Stimulated activated CD4-positive, alpha-beta T cell treated with anti-CD3 and anti-CD28 coated beads, Interleukin-1b, Interleukin-23, amount 100 ng/mL, for 24 hours (primary cell): Measurements from ENCODE around the gene PLAC9.
"Not testable (repeated sequence)": the region's sequence is repeated elsewhere in the genome, so short reads cannot be mapped to it uniquely, and the experiment has no call there.

Source experiments
- DNase-seq, 4 experiments: peaks; one replicate each; pipeline ENCODE4 v3.0.0-alpha.2; 2020; ENCODE audit warnings: low read depth in 4 of 4, low spot score in 1 of 4

The PLAC9 gene

GRCh38 chr10:80137920-80138319, 5.4 kb downstream of the PLAC9 start:
- DNase-seq, result no peak

DNA sequence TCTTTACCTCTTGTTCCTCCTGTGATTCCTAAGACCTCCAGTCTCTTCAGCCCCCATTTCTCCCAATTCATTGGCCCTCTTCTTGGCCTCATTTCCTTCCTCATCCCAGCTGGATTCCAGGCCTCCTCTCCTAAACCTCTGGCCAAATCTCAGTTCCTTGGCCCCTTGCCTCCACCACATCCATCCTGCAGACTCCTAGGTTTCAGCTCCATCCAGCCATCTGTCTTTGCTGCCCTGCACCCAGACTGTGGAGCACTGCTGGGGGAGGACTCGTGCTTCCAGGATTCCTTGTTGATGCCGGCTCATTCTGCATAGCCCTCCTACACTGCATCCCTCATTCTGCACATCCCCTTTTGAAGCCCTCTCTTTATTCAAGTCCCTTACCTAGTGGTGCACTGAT, 6.7 kb downstream of the PLAC9 start:
- DNase-seq, result no peak

DNA sequence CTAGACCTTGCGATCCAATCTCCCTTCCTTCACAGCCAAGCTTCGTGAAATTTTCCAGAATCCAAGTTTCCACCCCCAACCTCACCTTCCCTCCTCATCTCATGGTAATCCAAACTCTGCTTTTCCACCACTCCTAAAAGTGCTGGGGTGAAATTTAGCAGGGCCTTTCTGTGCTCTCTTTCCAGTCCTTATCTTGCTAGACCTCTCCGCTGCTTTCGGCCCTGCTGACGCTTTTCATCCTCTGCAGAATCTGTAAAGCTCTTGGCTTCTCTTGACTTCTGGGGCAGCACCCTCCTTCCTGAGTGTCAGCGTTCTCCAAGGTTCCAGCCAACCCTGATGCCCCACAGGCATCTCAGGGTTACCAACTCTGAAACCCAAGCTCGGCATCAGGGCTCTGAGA, 7.7 kb downstream of the PLAC9 start:
- no peak for DNase-seq

GRCh38 chr10:80141696-80142460, 9.3 kb downstream of the PLAC9 start:
- no peak for DNase-seq

GRCh38 chr10:80144067-80144695, 11.7 kb downstream of the PLAC9 start:
- no peak for DNase-seq

GRCh38 chr10:80144696-80145131, 12.2 kb downstream of the PLAC9 start:
- DNase-seq, result no peak

DNA sequence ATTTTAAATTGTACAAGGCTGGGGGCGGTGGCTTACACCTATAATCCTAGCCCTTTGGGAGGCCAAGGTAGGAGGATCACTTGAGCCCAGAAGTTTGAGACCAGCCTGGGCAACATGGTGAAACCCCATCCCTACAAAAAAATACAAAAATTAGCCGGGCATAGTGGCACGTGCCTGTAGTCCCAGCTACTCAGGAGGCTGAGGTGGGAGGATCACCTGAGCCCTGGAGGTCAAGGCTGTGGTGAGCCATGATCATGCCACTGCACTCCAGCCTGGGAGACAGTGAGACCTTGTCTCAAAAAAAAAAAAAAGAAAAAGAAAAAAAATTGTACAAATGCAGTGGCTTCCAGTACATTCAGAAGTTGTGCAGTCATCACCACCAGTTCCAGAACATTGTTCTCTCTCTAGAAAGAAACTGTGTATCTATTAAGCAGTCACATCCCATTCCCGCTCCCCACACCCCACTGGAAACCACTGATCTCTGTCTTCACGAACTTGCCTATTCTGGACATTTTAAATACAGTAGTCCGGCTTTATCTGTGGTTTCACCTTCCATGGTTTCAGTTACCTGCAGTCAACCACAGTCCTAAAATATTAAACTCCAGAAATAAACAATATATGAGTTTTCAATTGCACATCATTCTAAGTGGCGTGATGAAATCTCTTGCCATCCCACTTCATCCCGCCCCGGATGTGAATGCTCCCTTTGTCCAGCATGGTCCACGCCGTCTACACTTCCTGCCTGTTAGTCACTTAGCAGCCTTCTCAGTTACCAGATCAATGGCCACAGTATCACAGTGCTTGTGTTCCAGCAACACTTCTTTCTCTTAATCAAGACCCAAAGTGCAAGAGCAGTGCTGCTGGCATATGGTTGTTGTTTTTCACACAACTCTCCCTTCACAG, 13.1 kb downstream of the PLAC9 start:
- DNase-seq, result not testable (repeated sequence)

DNA sequence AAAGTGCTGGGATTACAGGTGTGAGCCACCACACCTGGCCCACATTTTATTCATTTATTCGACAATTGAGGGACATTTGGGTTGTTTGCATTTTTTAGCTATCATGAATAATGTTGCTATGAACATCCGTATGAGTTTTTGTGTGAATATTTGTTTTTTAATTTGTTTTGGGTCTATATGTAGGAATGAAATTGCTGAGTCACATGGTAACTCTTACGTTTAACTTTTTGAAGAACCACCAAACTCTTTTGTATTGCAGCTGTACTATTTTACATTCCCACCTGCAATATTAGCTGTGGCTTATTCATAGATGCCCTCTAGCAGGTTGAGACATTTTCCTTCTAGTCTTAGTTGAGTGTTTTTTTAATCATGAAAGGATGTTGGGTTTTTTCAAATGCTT, 14.4 kb downstream of the PLAC9 start:
- no peak for DNase-seq

- no peak for DNase-seq
These were observed 15.8 kb downstream of the PLAC9 start for GRCh38 chr10:80148166-80148805.

GRCh38 chr10:80149123-80149522, 16.6 kb downstream of the PLAC9 start:
- no peak for DNase-seq

- DNase-seq, result no peak
These were observed 17.6 kb downstream of the PLAC9 start for GRCh38 chr10:80150172-80150571.

GRCh38 chr10:80152820-80153219, 20.3 kb downstream of the PLAC9 start:
- DNase-seq, result no peak

GRCh38 chr10:80153460-80153859, 20.9 kb downstream of the PLAC9 start:
- no peak for DNase-seq

GRCh38 chr10:80154626-80154977, 22.1 kb downstream of the PLAC9 start:
- no peak for DNase-seq

GRCh38 chr10:80154978-80155695, 22.6 kb downstream of the PLAC9 start:
- DNase-seq, result no peak

GRCh38 chr10:80155696-80156215, 23.2 kb downstream of the PLAC9 start:
- no peak for DNase-seq

DNA sequence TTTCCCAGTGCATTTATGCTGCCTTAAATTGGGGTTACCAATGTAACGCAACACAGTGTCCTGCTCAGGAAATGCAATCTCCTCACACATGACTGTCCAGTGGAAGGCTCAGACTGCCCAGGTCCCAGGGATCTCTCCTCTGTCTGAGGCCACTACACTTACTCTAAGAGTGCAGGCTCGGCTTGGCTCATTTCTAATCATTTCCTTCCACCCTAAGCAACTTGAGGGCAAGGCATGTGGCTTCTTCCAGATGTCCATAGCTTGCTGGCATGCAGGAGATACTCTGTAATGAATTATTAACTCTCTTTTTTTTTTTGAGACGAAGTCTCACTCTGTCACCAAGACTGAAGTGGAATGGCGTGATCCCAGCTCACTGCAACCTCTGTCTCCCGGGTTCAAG, 23.7 kb downstream of the PLAC9 start:
- no peak for DNase-seq

DNA sequence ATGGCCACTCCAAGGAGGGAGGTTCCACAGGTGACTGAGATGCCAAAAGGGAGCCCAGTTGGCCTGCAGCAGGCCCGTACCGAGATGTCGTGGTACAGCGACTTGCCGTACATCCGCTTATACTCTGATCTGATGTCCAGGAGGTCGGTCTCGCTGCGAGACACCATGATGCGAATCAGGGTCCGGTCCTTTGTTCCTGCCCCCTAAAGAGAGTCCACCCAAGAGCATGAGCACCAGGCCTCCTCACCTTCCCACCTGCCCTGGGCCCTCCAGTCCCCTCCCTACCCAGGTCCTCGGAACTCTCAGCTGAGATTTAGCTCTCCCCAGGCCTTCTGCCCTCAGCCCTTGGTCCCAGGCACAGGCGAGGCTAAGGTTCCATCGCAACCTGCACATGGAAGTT, 25.0 kb downstream of the PLAC9 start:
- DNase-seq, result no peak

- DNase-seq, result no peak
These were observed 25.6 kb downstream of the PLAC9 start for GRCh38 chr10:80158126-80158525.

DNA sequence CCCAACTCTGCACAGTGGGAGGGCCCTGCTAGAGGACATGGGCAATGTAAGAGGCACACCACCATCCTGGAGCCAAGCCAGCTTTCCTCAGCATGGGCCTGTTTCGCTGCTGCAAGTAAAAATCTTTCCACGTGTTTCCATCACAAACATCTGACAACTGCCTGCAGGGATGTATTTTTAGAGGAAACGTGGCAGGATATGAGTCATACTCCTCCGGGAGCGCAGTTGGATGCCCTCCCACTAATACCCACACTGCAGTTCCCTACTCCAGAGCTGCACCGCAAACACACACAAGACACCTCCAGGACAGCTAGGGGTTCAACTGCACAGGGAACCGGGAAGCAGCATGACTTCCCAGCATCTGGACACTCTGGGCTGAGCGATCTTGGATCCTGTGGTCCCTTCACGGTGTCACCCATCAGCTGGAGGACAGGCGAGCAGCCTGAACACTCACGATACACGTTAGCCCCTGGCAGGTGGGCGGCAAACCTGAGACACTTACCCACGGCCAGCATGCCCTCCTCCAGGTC, 26.1 kb downstream of the PLAC9 start:
- DNase-seq, result no peak
